KBM-7 (cell line): ENCODE results near the gene SFTPA2.
"Not testable (repeated sequence)": the region's sequence is repeated elsewhere in the genome, so short reads cannot be mapped to it uniquely, and the experiment has no call there.

Source experiments
- DNase-seq: peaks from one replicate; pipeline ENCODE4 v3.0.0-alpha.2; 2015
- in situ Hi-C: fragments of 300-500 bp; cut with MboI; formaldehyde crosslinking; loops from 2 replicates; pipeline ENCODE4 v1.14.3; 2020; ENCODE audit warnings: low sequenced_read_pairs, low pct_unique_long_range_greater_than_20kb, mixed read lengths

SFTPA2 gene

DNA sequence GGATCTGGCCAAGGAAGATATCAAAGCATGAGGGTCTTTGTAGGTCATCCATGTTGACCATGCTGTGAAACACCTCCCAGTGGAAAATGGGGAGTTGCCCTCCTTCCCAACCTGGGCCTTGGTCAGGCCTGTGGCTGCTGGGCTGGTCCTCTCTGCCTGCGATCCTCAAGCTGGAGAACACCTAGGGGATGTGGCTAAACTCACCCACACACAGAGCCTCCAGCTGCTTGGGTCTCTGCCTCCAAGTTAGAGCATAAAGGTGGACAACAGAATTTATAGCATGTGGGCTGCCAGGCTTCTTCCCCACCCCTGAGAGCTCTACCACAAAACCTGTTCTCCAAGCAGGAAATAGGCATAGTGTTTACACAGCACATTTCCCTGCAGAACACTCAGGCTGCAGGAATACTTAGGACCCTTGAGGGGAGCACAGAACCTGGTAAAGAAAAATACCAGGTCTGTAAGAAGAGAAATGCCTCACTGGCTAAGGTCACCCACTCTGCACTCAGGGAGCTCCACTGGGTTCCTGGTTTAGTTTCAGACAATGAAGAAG is at the start of gene SFTPA2:
TSS of gene SFTPA2 (minus strand) at position 248 of the 550 bp plus-strand sequence. CDS start 924 bp downstream, outside the sequence.
- DNase-seq = no peak
- in situ Hi-C loops = no loop called here

DNA sequence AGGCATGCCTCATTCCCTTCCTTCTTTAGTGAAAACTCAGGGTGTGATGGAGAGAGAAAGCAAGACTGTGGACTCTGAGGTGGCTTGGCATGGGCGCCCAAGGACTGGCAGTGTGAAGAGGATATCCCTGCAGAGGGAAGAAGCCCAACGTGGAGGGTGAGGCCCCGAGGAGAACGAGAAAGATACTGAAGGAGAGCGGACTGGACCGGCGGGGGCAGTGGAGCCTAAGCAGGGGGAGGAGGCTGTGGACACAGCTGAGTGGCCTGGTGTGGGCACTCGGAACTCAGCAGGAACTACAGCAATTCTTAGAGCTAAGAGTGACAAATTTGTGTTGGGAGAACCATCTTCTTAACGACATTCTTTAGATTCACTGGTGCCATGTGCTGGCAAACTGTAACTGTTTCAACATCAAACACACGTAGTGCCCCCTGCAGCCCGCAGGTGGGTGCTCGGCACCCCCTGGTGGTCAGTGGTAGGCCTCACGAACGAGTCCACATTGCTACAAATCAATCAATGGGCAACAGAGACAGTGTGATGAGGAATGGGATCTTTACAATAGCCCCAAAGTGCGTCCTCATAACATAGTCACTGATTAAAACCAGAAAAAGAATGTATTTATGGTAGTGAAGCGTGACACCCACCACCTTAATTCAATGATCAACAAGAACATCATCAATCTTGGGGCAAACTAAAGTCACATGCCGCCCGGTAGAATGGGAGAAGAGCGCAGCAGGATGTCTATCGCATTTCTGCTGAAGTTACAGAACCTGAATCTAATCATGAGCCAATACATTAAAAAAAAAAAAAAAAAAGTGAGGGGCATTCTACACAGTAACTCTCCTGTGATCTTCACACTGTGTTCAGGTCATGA is 48.5 kb upstream of the SFTPA2 start:
- in situ Hi-C loops = no loop called here
- DNase-seq = peak; percentile 37

DNA sequence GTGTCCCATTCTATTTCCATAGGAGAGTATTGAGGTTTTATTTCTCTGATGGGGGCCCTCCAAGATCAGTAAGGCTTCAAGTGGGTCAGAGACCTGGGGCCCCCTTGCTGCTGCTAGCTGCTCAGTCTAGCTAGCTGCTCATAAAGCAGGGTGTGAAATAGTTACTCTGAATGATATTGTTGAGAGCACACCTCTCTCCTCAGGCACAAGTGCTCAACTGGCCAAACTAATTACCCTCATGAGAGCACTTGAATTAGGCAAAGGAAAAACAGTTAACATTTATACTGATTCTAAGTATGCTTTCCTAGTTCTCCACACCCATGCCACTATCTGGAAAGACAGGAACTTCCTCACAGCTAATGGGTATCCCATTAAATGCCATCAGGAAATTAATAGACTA is 45.1 kb upstream of the SFTPA2 start:
- no peak for DNase-seq
- in situ Hi-C loops = no loop called here

- no peak for DNase-seq
- in situ Hi-C loops = no loop called here
These were observed 44.1 kb upstream of the SFTPA2 start for GRCh38 chr10:79604294-79604693.

GRCh38 chr10:79602953-79603352 is 42.7 kb upstream of the SFTPA2 start:
- no peak for DNase-seq
- in situ Hi-C loops = no loop called here

- no peak for DNase-seq
- in situ Hi-C loops = no loop called here
These were observed 41.7 kb upstream of the SFTPA2 start for GRCh38 chr10:79601939-79602338.

DNA sequence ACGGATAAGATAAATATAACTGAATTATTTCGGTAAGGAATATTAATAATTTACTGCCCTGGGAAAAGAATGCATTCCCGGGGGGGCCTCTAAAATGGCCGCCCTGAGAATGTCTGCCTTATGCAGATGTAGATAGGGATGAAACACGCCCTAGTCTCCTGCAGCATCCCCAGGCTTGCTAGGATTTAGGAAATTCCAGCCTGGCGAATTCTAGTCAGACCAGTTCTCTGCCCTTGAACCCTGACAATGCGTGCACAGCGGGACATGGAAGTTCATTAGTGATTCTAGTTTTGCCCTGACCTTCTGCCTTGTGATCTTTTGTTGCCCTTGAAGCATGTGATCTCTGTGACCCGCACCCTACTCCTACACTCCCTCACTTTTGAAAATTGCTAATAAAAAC is 39.4 kb upstream of the SFTPA2 start:
- in situ Hi-C loops, DNase-seq: not testable (repeated sequence)

DNA sequence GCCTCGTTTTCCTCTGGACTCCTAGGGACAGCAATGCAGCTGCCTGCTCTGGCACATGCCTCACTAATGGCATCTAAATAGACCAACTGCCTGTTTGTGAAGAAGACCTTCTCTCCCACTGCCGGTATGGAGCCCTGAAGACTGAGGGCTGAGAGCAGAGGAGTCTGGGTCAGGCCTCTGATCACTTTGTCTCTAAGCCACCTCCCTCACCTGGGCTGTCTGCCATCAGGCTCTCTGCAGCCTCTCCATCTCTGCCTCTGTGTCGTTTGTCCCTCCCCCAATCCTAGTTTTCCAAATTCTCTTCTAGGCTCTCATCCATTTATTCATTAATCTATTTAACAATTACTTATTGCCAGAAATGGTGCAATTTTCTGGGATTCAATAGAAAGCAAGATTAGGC is 35.3 kb upstream of the SFTPA2 start:
- DNase-seq = no peak
- in situ Hi-C loops = no loop called here

GRCh38 chr10:79594565-79594964 is 34.4 kb upstream of the SFTPA2 start:
- in situ Hi-C loops, DNase-seq: not testable (repeated sequence)

DNA sequence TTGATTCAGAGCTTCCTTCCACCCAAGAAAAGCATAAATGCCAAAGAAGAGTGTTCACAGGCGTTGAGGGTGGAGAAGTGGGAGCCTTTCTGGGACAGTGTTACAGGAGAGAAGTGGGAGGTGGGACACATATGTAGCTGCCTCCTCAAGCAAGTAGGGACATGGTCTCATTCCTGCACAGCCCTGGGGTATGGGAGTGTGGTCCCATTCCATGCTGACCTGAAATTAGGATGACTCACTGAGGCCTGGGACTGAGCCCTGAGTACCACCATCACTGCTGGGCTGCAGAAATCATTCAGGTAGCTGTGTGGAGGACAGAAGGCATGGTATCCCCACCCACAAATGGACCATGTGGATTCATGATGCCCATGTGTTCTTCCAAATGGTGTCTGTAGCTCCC is 33.2 kb upstream of the SFTPA2 start:
- DNase-seq = no peak
- in situ Hi-C loops = no loop called here

- in situ Hi-C loops = no loop called here
- DNase-seq = no peak
These were observed 28.6 kb upstream of the SFTPA2 start for GRCh38 chr10:79588800-79589199.

GRCh38 chr10:79586933-79587332 is 26.7 kb upstream of the SFTPA2 start:
- in situ Hi-C loops = no loop called here
- DNase-seq = no peak

- in situ Hi-C loops = no loop called here
- DNase-seq = no peak
These were observed 25.8 kb upstream of the SFTPA2 start for GRCh38 chr10:79585870-79586527.

GRCh38 chr10:79583488-79584024 is 23.3 kb upstream of the SFTPA2 start:
- in situ Hi-C loops = no loop called here
- no peak for DNase-seq

DNA sequence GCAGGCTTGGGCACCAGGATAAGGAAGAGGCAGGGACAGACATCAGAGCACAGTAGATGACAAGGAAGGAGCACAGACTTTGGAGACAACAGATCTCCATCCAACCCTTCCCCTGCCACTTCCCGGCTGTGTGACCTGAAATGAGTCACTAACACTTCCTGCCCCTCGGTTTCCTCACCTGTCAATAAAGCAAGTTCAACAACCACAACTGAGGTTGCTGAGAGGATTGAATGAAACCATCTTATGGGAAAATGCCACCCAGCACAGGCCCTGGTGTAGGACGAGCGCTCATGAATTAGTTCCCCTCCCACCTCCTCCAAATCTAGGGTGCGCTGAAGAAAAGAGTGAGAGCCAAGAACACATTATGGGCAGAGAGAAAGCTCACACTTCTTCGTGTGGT is 22.7 kb upstream of the SFTPA2 start:
- DNase-seq, in situ Hi-C loops: not testable (repeated sequence)

DNA sequence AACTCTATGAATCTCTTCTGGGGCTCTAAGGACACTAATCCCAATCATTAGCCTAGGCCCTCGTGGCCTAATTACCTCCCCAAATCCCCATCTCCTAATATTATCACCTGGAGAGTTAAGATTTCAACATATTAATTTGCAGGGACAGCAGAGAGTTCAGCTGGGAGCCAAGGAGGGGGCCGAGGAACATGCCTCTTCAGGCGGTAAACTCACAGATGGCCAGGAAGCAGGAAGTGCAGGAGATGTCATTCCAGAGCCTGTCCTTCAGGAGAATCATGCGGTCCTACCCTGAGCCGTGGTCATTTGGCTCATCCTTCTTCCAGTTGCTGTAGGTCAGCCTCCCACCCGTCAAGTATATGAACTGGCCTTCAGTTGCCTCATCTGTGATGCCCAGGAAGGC is 21.9 kb upstream of the SFTPA2 start:
- no peak for DNase-seq
- in situ Hi-C loops = no loop called here

GRCh38 chr10:79581044-79581443 is 20.8 kb upstream of the SFTPA2 start:
- DNase-seq = no peak
- in situ Hi-C loops = no loop called here

- no peak for DNase-seq
- in situ Hi-C loops = no loop called here
These were observed 19.2 kb upstream of the SFTPA2 start for GRCh38 chr10:79579361-79579760.

DNA sequence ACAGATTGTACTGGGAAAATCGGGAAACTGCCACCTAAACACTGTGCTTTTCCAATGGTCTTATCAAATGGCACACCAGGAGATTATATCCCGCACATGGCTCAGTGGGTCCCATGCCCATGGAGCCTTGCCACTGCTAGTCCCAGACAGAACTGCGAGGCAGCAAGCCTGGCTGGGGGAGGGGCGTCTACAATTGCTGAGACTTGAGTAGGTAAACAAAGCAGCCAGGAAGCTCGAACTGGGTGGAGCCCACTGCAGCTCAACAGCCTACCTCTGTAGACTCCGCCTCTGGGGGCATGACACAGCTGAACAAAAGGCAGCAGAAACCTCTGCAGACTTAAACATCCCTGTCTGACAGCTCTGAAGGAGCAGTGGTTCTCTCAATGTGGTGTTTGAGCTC is 10.4 kb upstream of the SFTPA2 start:
- DNase-seq, in situ Hi-C loops: not testable (repeated sequence)

DNA sequence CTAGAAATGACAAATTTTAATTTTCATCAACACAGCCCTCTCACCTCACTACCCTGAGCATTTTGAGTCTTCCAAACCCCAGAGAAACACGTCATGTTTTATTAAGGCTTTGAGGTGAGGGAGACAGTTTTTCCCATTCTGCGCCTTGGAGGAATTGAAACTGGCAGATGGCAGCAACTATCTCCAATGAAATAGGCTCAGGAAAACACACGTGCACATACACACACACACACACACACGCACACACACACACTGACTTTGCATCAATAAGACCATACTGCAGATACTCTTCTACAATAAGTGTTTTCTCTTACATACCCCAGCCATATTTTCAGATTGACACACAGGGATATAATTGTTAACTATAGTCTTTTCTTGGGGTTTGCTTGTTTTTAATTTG is 3.2 kb upstream of the SFTPA2 start:
- DNase-seq = no peak
- in situ Hi-C loops = no loop called here
